Measurements from ENCODE around the gene PDHX.

- TF ChIP-seq POLR2A (IDR thresholded peaks at IDR 0.05): no peak
- no peak for TF ChIP-seq CTCF (IDR thresholded peaks at IDR 0.05)
These were observed 128.9 kb downstream of the PDHX start for GRCh38 chr11:35045236-35045820.
